Mammary epithelial cell (primary cell): ENCODE data around the gene RCSD1.

ENCODE experiments used
- EZH2 ChIP-seq: IDR thresholded peaks from 2 replicates; pipeline ENCODE4 v1.6.1; 2012; ENCODE audit warnings: low read length, inconsistent platforms, borderline replicate concordance
- TF ChIP-seq, protein P1 (sequence below), 2 donors: IDR thresholded peaks in 1 of 2; conservative IDR thresholded peaks in 1 of 2; 2 replicates each; pipeline ENCODE4 v1.5.1; 2011 to 2012; ENCODE audit warnings: inconsistent platforms in 2 of 2, low read length in 2 of 2, mild to moderate bottlenecking in 2 of 2, control low read depth in 1 of 2, low read depth in 1 of 2; ENCODE audit not compliant: insufficient read depth in 1 of 2; ENCODE audit errors: extremely low read depth in 1 of 2

DNA sequence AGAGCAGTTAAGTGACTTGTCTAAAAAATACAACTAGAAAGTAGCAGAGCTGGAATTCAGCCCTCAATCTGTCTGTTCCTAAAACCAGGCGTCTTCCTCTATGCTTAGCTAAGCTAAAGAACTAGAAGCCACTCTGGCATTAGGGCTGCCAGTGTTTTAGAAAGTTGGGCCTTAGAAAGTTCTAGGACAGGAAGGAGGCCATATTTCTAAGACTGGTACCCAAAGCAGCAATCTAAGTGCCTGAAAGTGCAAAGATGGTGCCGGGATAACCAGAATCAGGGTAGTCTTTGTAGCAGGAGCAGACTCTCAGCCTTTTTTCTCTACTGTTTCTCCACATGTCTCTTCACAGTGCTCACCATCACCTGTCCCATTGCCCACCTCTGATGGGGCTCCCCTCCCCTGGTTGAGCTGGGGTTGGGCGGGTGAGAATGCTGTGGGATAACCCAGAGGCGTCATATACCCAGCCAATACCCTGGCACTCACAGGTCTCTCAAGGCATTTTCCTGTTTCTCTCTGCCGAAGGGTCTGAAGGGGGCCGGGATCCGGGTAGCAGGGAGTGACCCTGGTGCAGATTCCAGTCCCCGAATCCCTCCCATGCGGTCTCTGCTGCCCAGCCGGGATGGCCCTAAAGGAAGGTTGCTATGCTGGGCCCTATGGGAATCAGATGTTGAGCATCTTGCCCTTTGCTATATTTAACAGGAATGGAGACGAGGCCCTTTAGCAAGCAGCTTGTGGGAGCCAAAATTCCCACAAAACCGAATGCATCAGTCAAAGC is 1.1 kb upstream of the RCSD1 start:
- TF ChIP-seq, protein P1, sequence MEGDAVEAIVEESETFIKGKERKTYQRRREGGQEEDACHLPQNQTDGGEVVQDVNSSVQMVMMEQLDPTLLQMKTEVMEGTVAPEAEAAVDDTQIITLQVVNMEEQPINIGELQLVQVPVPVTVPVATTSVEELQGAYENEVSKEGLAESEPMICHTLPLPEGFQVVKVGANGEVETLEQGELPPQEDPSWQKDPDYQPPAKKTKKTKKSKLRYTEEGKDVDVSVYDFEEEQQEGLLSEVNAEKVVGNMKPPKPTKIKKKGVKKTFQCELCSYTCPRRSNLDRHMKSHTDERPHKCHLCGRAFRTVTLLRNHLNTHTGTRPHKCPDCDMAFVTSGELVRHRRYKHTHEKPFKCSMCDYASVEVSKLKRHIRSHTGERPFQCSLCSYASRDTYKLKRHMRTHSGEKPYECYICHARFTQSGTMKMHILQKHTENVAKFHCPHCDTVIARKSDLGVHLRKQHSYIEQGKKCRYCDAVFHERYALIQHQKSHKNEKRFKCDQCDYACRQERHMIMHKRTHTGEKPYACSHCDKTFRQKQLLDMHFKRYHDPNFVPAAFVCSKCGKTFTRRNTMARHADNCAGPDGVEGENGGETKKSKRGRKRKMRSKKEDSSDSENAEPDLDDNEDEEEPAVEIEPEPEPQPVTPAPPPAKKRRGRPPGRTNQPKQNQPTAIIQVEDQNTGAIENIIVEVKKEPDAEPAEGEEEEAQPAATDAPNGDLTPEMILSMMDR (conservative IDR thresholded peaks at IDR 0.05 in 1 of 2, IDR thresholded peaks at IDR 0.05 in 1 of 2; ENCODE audit: extremely low read depth in 1 of 2, insufficient read depth in 1 of 2, low read depth in 1 of 2, low read length in 2 of 2), result no peak
- no peak for TF ChIP-seq EZH2
